Measurements from ENCODE around the gene PROM1. TPM values are rescaled to one million over a fixed set of nuclear protein-coding genes. Genes with fewer than 3 reads are reported as not detected.

The PROM1 gene
- total and polyA plus RNA-seq, 2 experiments from 2014 or later, result 36.6 to 66.6 TPM

DNA sequence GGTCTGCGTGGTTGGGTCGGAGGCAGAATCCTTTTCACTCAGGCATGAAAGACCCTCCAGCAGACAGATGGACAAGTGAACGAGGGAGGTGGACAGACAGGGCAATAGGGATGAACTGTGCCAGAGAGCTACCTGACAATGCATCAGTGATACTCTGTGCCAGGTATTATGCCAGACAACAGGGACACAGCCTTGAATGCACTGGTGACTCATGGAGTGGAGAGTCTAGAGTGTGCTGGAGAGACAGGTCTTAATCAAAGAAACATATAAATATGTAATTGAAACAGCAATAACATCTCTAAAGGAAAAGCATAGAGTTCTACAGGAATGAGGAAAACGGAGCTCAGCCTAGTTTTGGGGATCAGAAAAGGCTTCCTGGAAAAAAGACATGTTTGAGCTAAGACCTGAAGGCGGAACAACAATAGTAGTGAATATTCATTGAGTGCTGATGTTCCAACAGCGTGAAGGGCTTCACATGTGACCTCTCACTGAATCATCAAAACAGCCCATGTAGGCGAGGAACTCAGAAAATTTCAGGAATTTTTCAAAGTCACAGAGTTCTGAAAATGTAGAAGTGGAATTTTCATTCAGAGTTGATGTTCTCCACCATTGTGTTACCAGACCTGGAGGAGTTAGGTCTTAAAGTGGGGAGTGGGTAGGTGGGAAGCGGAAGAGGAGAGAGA, 100.8 kb downstream of the PROM1 start:
- H3K9me2 ChIP-seq (ENCODE audit: insufficient read depth), result no peaks in the 10 kb centered on the region
- no peak overlapping the region for H3K27ac ChIP-seq (ENCODE audit: low read depth)
- H3F3A ChIP-seq (replicated peaks; ENCODE audit: low read depth), result no peaks in the 10 kb centered on the region
- peaks cover 3% of the 10 kb centered on the region for H3K27me3 Mint-ChIP-seq (ENCODE audit: insufficient read depth, low read depth, poor library complexity)
- H3K4me1 ChIP-seq (ENCODE audit: insufficient read depth), result no peaks in the 10 kb centered on the region
- H3K36me3 ChIP-seq (ENCODE audit: insufficient read depth), result peaks cover 51% of the 10 kb centered on the region
- TF ChIP-seq, protein P1, sequence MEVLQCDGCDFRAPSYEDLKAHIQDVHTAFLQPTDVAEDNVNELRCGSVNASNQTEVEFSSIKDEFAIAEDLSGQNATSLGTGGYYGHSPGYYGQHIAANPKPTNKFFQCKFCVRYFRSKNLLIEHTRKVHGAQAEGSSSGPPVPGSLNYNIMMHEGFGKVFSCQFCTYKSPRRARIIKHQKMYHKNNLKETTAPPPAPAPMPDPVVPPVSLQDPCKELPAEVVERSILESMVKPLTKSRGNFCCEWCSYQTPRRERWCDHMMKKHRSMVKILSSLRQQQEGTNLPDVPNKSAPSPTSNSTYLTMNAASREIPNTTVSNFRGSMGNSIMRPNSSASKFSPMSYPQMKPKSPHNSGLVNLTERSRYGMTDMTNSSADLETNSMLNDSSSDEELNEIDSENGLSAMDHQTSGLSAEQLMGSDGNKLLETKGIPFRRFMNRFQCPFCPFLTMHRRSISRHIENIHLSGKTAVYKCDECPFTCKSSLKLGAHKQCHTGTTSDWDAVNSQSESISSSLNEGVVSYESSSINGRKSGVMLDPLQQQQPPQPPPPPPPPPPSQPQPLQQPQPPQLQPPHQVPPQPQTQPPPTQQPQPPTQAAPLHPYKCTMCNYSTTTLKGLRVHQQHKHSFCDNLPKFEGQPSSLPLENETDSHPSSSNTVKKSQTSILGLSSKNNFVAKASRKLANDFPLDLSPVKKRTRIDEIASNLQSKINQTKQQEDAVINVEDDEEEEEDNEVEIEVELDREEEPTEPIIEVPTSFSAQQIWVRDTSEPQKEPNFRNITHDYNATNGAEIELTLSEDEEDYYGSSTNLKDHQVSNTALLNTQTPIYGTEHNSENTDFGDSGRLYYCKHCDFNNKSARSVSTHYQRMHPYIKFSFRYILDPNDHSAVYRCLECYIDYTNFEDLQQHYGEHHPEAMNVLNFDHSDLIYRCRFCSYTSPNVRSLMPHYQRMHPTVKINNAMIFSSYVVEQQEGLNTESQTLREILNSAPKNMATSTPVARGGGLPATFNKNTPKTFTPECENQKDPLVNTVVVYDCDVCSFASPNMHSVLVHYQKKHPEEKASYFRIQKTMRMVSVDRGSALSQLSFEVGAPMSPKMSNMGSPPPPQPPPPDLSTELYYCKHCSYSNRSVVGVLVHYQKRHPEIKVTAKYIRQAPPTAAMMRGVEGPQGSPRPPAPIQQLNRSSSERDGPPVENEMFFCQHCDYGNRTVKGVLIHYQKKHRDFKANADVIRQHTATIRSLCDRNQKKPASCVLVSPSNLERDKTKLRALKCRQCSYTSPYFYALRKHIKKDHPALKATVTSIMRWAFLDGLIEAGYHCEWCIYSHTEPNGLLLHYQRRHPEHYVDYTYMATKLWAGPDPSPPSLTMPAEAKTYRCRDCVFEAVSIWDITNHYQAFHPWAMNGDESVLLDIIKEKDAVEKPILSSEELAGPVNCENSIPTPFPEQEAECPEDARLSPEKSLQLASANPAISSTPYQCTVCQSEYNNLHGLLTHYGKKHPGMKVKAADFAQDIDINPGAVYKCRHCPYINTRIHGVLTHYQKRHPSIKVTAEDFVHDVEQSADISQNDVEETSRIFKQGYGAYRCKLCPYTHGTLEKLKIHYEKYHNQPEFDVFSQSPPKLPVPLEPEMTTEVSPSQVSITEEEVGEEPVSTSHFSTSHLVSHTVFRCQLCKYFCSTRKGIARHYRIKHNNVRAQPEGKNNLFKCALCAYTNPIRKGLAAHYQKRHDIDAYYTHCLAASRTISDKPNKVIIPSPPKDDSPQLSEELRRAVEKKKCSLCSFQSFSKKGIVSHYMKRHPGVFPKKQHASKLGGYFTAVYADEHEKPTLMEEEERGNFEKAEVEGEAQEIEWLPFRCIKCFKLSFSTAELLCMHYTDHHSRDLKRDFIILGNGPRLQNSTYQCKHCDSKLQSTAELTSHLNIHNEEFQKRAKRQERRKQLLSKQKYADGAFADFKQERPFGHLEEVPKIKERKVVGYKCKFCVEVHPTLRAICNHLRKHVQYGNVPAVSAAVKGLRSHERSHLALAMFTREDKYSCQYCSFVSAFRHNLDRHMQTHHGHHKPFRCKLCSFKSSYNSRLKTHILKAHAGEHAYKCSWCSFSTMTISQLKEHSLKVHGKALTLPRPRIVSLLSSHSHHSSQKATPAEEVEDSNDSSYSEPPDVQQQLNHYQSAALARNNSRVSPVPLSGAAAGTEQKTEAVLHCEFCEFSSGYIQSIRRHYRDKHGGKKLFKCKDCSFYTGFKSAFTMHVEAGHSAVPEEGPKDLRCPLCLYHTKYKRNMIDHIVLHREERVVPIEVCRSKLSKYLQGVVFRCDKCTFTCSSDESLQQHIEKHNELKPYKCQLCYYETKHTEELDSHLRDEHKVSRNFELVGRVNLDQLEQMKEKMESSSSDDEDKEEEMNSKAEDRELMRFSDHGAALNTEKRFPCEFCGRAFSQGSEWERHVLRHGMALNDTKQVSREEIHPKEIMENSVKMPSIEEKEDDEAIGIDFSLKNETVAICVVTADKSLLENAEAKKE (CRISPR knock-in tag; IDR thresholded peaks at IDR 0.05), result no peak
- TF ChIP-seq ZNF331 (CRISPR knock-in tag; IDR thresholded peaks at IDR 0.05; ENCODE audit: low read depth), result no peak
- no peak for TF ChIP-seq ZNF114 (CRISPR knock-in tag; IDR thresholded peaks at IDR 0.05)
- no peak for TF ChIP-seq STAT1 (IDR thresholded peaks at IDR 0.05; ENCODE audit: unreplicated experiment)
- TF ChIP-seq, protein P2, sequence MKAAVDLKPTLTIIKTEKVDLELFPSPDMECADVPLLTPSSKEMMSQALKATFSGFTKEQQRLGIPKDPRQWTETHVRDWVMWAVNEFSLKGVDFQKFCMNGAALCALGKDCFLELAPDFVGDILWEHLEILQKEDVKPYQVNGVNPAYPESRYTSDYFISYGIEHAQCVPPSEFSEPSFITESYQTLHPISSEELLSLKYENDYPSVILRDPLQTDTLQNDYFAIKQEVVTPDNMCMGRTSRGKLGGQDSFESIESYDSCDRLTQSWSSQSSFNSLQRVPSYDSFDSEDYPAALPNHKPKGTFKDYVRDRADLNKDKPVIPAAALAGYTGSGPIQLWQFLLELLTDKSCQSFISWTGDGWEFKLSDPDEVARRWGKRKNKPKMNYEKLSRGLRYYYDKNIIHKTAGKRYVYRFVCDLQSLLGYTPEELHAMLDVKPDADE (IDR thresholded peaks at IDR 0.05), result no peak
- TF ChIP-seq, protein P3, sequence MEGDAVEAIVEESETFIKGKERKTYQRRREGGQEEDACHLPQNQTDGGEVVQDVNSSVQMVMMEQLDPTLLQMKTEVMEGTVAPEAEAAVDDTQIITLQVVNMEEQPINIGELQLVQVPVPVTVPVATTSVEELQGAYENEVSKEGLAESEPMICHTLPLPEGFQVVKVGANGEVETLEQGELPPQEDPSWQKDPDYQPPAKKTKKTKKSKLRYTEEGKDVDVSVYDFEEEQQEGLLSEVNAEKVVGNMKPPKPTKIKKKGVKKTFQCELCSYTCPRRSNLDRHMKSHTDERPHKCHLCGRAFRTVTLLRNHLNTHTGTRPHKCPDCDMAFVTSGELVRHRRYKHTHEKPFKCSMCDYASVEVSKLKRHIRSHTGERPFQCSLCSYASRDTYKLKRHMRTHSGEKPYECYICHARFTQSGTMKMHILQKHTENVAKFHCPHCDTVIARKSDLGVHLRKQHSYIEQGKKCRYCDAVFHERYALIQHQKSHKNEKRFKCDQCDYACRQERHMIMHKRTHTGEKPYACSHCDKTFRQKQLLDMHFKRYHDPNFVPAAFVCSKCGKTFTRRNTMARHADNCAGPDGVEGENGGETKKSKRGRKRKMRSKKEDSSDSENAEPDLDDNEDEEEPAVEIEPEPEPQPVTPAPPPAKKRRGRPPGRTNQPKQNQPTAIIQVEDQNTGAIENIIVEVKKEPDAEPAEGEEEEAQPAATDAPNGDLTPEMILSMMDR (conservative IDR thresholded peaks at IDR 0.05; ENCODE audit: low read depth in 2 of 2), result no peak
- no peak for TF ChIP-seq JUNB (IDR thresholded peaks at IDR 0.05; ENCODE audit: unreplicated experiment)
- no peak for TF ChIP-seq CREB1 (CRISPR knock-in tag; IDR thresholded peaks at IDR 0.05; ENCODE audit: low read depth)
- no peak for TF ChIP-seq NANOG (IDR thresholded peaks at IDR 0.05; ENCODE audit: borderline replicate concordance)
- no peak for TF ChIP-seq EZH2 (IDR thresholded peaks at IDR 0.05; ENCODE audit: low read depth, unreplicated experiment)
- TF ChIP-seq POLR2AphosphoS5 (IDR thresholded peaks at IDR 0.05; ENCODE audit: low read depth), result no peak
- TF ChIP-seq, protein P4, sequence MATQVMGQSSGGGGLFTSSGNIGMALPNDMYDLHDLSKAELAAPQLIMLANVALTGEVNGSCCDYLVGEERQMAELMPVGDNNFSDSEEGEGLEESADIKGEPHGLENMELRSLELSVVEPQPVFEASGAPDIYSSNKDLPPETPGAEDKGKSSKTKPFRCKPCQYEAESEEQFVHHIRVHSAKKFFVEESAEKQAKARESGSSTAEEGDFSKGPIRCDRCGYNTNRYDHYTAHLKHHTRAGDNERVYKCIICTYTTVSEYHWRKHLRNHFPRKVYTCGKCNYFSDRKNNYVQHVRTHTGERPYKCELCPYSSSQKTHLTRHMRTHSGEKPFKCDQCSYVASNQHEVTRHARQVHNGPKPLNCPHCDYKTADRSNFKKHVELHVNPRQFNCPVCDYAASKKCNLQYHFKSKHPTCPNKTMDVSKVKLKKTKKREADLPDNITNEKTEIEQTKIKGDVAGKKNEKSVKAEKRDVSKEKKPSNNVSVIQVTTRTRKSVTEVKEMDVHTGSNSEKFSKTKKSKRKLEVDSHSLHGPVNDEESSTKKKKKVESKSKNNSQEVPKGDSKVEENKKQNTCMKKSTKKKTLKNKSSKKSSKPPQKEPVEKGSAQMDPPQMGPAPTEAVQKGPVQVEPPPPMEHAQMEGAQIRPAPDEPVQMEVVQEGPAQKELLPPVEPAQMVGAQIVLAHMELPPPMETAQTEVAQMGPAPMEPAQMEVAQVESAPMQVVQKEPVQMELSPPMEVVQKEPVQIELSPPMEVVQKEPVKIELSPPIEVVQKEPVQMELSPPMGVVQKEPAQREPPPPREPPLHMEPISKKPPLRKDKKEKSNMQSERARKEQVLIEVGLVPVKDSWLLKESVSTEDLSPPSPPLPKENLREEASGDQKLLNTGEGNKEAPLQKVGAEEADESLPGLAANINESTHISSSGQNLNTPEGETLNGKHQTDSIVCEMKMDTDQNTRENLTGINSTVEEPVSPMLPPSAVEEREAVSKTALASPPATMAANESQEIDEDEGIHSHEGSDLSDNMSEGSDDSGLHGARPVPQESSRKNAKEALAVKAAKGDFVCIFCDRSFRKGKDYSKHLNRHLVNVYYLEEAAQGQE (IDR thresholded peaks at IDR 0.05; ENCODE audit: unreplicated experiment), result no peak
- no peak for TF ChIP-seq EZH2phosphoT487 (IDR thresholded peaks at IDR 0.05; ENCODE audit: unreplicated experiment)
- H3K4me2 ChIP-seq, result no peak overlapping the region
- no peaks in the 10 kb centered on the region for H3K79me2 ChIP-seq (replicated peaks; ENCODE audit: insufficient read depth)
- H3K4me1 Mint-ChIP-seq, result peaks cover 8% of the 10 kb centered on the region; the same call in 2 of the 3 replicates
- ATAC-seq, result no peak
- H3K27me3 ChIP-seq (ENCODE audit: insufficient read depth), result no peaks in the 10 kb centered on the region
- H3K4me3 Mint-ChIP-seq, result no peak overlapping the region
- DNase-seq (ENCODE audit: low spot score), result no peak
- no peak overlapping the region for H2AFZ ChIP-seq
- H4K20me1 ChIP-seq (replicated peaks; ENCODE audit: insufficient read depth), result no peaks in the 10 kb centered on the region
- peaks cover 89% of the 10 kb centered on the region for H3K36me3 Mint-ChIP-seq (ENCODE audit: low read depth)
- peak overlapping the region; percentile 2; the same call in 1 of the 2 replicates for H3K27ac Mint-ChIP-seq
- H3K9me3 Mint-ChIP-seq, result 0 out of 3 replicates have a peak, but pooled peaks cover 6% of the 10 kb centered on the region
- H3K4me3 ChIP-seq, result no peak overlapping the region
